Upper lobe of right lung (tissue), 1 donor: ENCODE results near the gene SYNPR. TPM values are rescaled to one million over a fixed set of nuclear protein-coding genes. Genes with fewer than 3 reads are reported as not detected.

ENCODE experiments used
- ATAC-seq: fragments of 200-7000 bp; cut with Tn5 transposase; one replicate; pipeline ENCODE4 v1.9.1; 2020; ENCODE audit warnings: mild to moderate bottlenecking, moderate library complexity
- DNase-seq: peaks from one replicate; pipeline ENCODE4 v3.0.0-alpha.2; 2020
- H3K27ac ChIP-seq: fragments of 200-600 bp; one replicate; pipeline ENCODE4 v1.8.0; 2022
- H3K27me3 ChIP-seq: fragments of 200-600 bp; one replicate; pipeline ENCODE4 v1.8.0; 2022; ENCODE audit warnings: mild to moderate bottlenecking
- H3K36me3 ChIP-seq: fragments of 200-600 bp; one replicate; pipeline ENCODE4 v1.8.0; 2022
- H3K4me1 ChIP-seq: fragments of 200-600 bp; one replicate; pipeline ENCODE4 v1.8.0; 2022
- H3K4me3 ChIP-seq: fragments of 200-600 bp; one replicate; pipeline ENCODE4 v1.8.0; 2022; ENCODE audit warnings: mild to moderate bottlenecking
- H3K9me3 ChIP-seq: fragments of 200-600 bp; one replicate; pipeline ENCODE4 v1.8.0; 2022
- CTCF ChIP-seq: fragments of 200-600 bp; IDR thresholded peaks from one replicate; pipeline ENCODE4 v1.8.0; 2022; ENCODE audit warnings: antibody characterized with exemption
- intact Hi-C: fragments of 100-400 bp; cut with DNase I; formaldehyde crosslinking; loops from one replicate; pipeline ENCODE4 v1.11.0; 2022
- total RNA-seq: library from RNA; stranded (reverse); fragmentation: NEBNext Ultra II Directional; extraction: Animal tissue kit (Norgen Biotek cat#: 25700); gene quantifications from one replicate; pipeline ENCODE4 v1.2.1, GENCODE V29; 2021
- donor health status: DM: no; HTN: yes; CAD: no; lungs with severe emphysema.

SYNPR gene
- total RNA-seq, 1 donor from 2014 or later, result not detected

GRCh38 chr3:63333815-63334214 lies 55.7 kb downstream of the SYNPR start:
- no peaks in the 10 kb centered on the region for H3K27me3 ChIP-seq
- intact Hi-C loops, result no loop called here
- no peaks in the 10 kb centered on the region for H3K4me1 ChIP-seq
- TF ChIP-seq CTCF, result peak; percentile 15
- no peaks in the 10 kb centered on the region for H3K9me3 ChIP-seq
- H3K36me3 ChIP-seq, result no peaks in the 10 kb centered on the region
- no peak for DNase-seq
- no peak overlapping the region for H3K4me3 ChIP-seq
- no peak for ATAC-seq
- no peak overlapping the region for H3K27ac ChIP-seq

DNA sequence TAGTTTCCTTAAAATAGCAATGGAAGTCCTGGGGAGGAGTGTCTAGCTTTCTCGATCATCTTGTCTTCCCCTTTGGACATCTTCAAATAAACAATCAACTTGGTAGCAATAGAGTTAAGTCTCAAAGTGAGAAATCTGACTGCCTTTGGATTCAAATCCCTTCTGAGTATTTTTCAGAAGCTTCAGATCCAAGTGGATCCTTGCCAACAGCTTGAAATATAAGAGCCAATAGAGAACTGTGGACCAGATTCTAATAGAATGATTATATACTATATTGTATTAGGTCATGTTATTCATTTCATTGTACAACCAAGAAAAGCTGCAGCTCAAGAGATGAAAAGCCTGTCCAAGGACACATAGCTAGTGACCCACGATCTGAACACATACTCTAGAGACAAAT lies 60.2 kb downstream of the SYNPR start:
- Histone ChIP-seq H3K4me1 (no peaks in the 10 kb centered on the region), H3K4me3 (no peak overlapping the region), H3K27me3 (no peaks in the 10 kb centered on the region), H3K9me3 (no peaks in the 10 kb centered on the region), H3K36me3 (no peaks in the 10 kb centered on the region), H3K27ac (no peak overlapping the region)
- no peak for ATAC-seq
- no peak for DNase-seq
- intact Hi-C loops, result no loop called here
- TF ChIP-seq CTCF, result no peak

GRCh38 chr3:63343674-63344073 lies 65.6 kb downstream of the SYNPR start:
- intact Hi-C loops, result no loop called here
- no peak overlapping the region for H3K27ac ChIP-seq
- H3K27me3 ChIP-seq, result no peaks in the 10 kb centered on the region
- H3K9me3 ChIP-seq, result no peaks in the 10 kb centered on the region
- H3K4me1 ChIP-seq, result no peaks in the 10 kb centered on the region
- ATAC-seq (peak; percentile 75), DNase-seq (no peak)
- H3K36me3 ChIP-seq, result no peaks in the 10 kb centered on the region
- no peak overlapping the region for H3K4me3 ChIP-seq
- TF ChIP-seq CTCF, result no peak

DNA sequence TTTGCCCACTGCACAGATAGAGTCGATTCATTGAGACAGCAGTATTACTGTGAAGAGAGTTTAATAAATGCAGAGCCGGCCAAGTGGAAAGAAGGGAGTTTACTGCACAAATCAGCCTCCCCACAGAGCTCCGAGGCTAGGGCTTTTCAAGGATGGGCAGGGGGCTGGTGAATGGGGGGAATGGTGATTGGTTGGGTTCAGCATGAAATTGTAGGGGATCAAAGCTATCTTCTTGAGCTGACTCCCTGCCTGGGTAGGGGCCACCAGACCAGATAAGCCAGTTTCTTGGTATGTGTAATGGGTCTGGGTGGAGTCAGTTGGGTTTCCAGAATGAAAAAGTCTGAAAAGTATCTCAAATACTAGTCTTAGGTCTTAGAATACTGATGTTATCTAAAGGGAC lies 66.6 kb downstream of the SYNPR start:
- no peaks in the 10 kb centered on the region for H3K4me1 ChIP-seq
- DNase-seq, result no peak
- no peak overlapping the region for H3K4me3 ChIP-seq
- no peak for TF ChIP-seq CTCF
- H3K36me3 ChIP-seq, result no peaks in the 10 kb centered on the region
- no peak for ATAC-seq
- H3K9me3 ChIP-seq, result no peaks in the 10 kb centered on the region
- intact Hi-C loops, result no loop called here
- no peak overlapping the region for H3K27ac ChIP-seq
- H3K27me3 ChIP-seq, result no peaks in the 10 kb centered on the region

GRCh38 chr3:63349583-63350573 lies 71.8 kb downstream of the SYNPR start:
- H3K4me1 ChIP-seq, result no peaks in the 10 kb centered on the region
- no peak overlapping the region for H3K4me3 ChIP-seq
- intact Hi-C loops, result no loop called here
- no peak for DNase-seq
- no peaks in the 10 kb centered on the region for H3K36me3 ChIP-seq
- no peaks in the 10 kb centered on the region for H3K27me3 ChIP-seq
- no peak overlapping the region for H3K27ac ChIP-seq
- ATAC-seq, result peak; percentile 80
- TF ChIP-seq CTCF, result peak; percentile 71
- H3K9me3 ChIP-seq, result no peaks in the 10 kb centered on the region
